GM19099 (cell line): ENCODE data around the gene STXBP3.

Experiments
- POLR2A ChIP-seq: IDR thresholded peaks from 3 replicates; pipeline ENCODE4 v1.6.1; 2011; ENCODE audit warnings: low read depth; ENCODE audit not compliant: insufficient read length; ENCODE audit errors: extremely low read depth

Gene STXBP3

GRCh38 chr1:108718927-108719655 lies 27.4 kb upstream of the STXBP3 start:
- no peak for TF ChIP-seq POLR2A

GRCh38 chr1:108719656-108720435 lies 26.6 kb upstream of the STXBP3 start:
- no peak for TF ChIP-seq POLR2A

GRCh38 chr1:108722292-108722691 lies 24.2 kb upstream of the STXBP3 start:
- TF ChIP-seq POLR2A: no peak

- no peak for TF ChIP-seq POLR2A
Measured at GRCh38 chr1:108725906-108726305, 20.6 kb upstream of the STXBP3 start.

GRCh38 chr1:108728327-108728923 lies 18.0 kb upstream of the STXBP3 start:
- no peak for TF ChIP-seq POLR2A

- TF ChIP-seq POLR2A: no peak
Measured at GRCh38 chr1:108729481-108729880, 17.0 kb upstream of the STXBP3 start.

GRCh38 chr1:108732398-108732797 lies 14.1 kb upstream of the STXBP3 start:
- no peak for TF ChIP-seq POLR2A

GRCh38 chr1:108734171-108734865 lies 12.2 kb upstream of the STXBP3 start:
- no peak for TF ChIP-seq POLR2A

- TF ChIP-seq POLR2A: no peak
Measured at GRCh38 chr1:108742253-108742652, 4.2 kb upstream of the STXBP3 start.

GRCh38 chr1:108745980-108746381 lies 493 bp upstream of the STXBP3 start:
- no peak for TF ChIP-seq POLR2A

GRCh38 chr1:108747171-108747850 lies 837 bp downstream of the STXBP3 start:
- no peak for TF ChIP-seq POLR2A

- no peak for TF ChIP-seq POLR2A
Measured at GRCh38 chr1:108747898-108748297, 1.4 kb downstream of the STXBP3 start.

- TF ChIP-seq POLR2A: no peak
Measured at GRCh38 chr1:108749081-108749480, 2.6 kb downstream of the STXBP3 start.

- no peak for TF ChIP-seq POLR2A
Measured at GRCh38 chr1:108750476-108751181, 4.2 kb downstream of the STXBP3 start.

GRCh38 chr1:108753363-108753762 lies 6.9 kb downstream of the STXBP3 start:
- TF ChIP-seq POLR2A: no peak

GRCh38 chr1:108758796-108759195 lies 12.3 kb downstream of the STXBP3 start:
- TF ChIP-seq POLR2A: no peak
